SK-N-SH (cell line): ENCODE results near the gene NOX3. TPM values are rescaled to one million over a fixed set of nuclear protein-coding genes. Genes with fewer than 3 reads are reported as not detected.

Experiments
- CTCF ChIA-PET: fragments of 300-600, 350-600 bp; formaldehyde crosslinking; extraction: SDS; loops from one replicate; lab custom pipeline; 2021; lab: Yijun Ruan, JAX
- POLR2A ChIA-PET: fragments of 350-600 bp; sonication (Branson Sonifier 250); formaldehyde crosslinking; extraction: SDS; loops from one replicate; lab custom pipeline; 2020; ENCODE audit warnings: antibody characterized with exemption, inconsistent platforms; lab: Yijun Ruan, JAX
- DNase-seq: peaks from one replicate; pipeline ENCODE4 v3.0.0; 2012
- H2AFZ ChIP-seq: fragments of 200-600 bp; sonication (generic); 2 replicates; pipeline ENCODE4 v1.8.1; 2016; ENCODE audit warnings: antibody characterized with exemption, mild to moderate bottlenecking, low read depth
- H3F3A ChIP-seq: fragments of 200-600 bp; sonication (generic); replicated peaks from 2 replicates; pipeline ENCODE3; 2016; ENCODE audit warnings: antibody characterized with exemption, mild to moderate bottlenecking; ENCODE audit not compliant: insufficient read depth
- H3K27ac ChIP-seq, 2 experiments: fragments of 200-500 bp in 1 of 2; fragments of 200-600 bp in 1 of 2; sonication (Bioruptor generic) in 1 of 2; sonication (generic), shearing (Covaris generic) in 1 of 2; 2 replicates each; pipeline versions ENCODE4 v1.5.1 to v1.6.1; 2014 to 2016; ENCODE audit warnings: low read depth in 2 of 2, inconsistent platforms in 1 of 2, low read length in 1 of 2, mild to moderate bottlenecking in 1 of 2, mixed read lengths in 1 of 2
- H3K27me3 ChIP-seq: fragments of 200-600 bp; sonication (generic), shearing (Covaris generic); 2 replicates; pipeline ENCODE4 v1.6.1; 2016; ENCODE audit warnings: mixed run types; ENCODE audit not compliant: insufficient read depth
- H3K36me3 ChIP-seq, 2 experiments: fragments of 200-500 bp in 1 of 2; fragments of 200-600 bp in 1 of 2; sonication (Bioruptor generic) in 1 of 2; sonication (generic) in 1 of 2; replicated peaks in 1 of 2; 2 replicates each; pipeline versions ENCODE3 to v1.5.1; 2014 to 2016; ENCODE audit warnings: low read length in 1 of 2, mild to moderate bottlenecking in 1 of 2; ENCODE audit not compliant: insufficient read depth in 2 of 2, control insufficient read depth in 1 of 2
- H3K4me1 ChIP-seq, 2 experiments: fragments of 200-500 bp in 1 of 2; fragments of 200-600 bp in 1 of 2; sonication (Bioruptor generic) in 1 of 2; sonication (generic), shearing (Covaris generic) in 1 of 2; 2 replicates each; pipeline versions ENCODE4 v1.5.1 to v1.6.1; 2014 to 2016; ENCODE audit warnings: low read depth in 1 of 2, low read length in 1 of 2, mixed run types in 1 of 2; ENCODE audit not compliant: insufficient read depth in 2 of 2, control insufficient read depth in 1 of 2
- H3K4me2 ChIP-seq: fragments of 200-600 bp; sonication (generic), shearing (Covaris generic); 2 replicates; pipeline ENCODE4 v1.6.1; 2017; ENCODE audit warnings: mixed run types
- H3K4me3 ChIP-seq, 2 experiments: fragments of 200-500 bp in 1 of 2; fragments of 200-600 bp in 1 of 2; sonication (Bioruptor generic) in 1 of 2; sonication (generic), shearing (Covaris generic) in 1 of 2; 2 replicates each; pipeline versions ENCODE4 v1.5.1 to v1.8.1; 2014 to 2016; ENCODE audit warnings: low read depth in 2 of 2, inconsistent platforms in 1 of 2, low read length in 1 of 2, mild to moderate bottlenecking in 1 of 2, mixed read lengths in 1 of 2, moderate library complexity in 1 of 2
- H3K79me2 ChIP-seq: fragments of 200-600 bp; sonication (generic); 2 replicates; pipeline ENCODE4 v1.8.1; 2017; ENCODE audit warnings: mild to moderate bottlenecking; ENCODE audit not compliant: insufficient read depth
- H3K9ac ChIP-seq: fragments of 200-600 bp; sonication (generic); 2 replicates; pipeline ENCODE4 v1.6.1; 2017; ENCODE audit warnings: mixed run types
- H3K9me2 ChIP-seq: fragments of 200-600 bp; sonication (generic); 2 replicates; pipeline ENCODE4 v1.6.1; 2017; ENCODE audit warnings: mixed run types
- H3K9me3 ChIP-seq: fragments of 200-600 bp; sonication (generic); 2 replicates; pipeline ENCODE4 v1.6.1; 2017; ENCODE audit warnings: mixed run types, mild to moderate bottlenecking, moderate library complexity
- H4K20me1 ChIP-seq: fragments of 200-600 bp; sonication (generic); 2 replicates; pipeline ENCODE4 v1.6.1; 2017; ENCODE audit warnings: mild to moderate bottlenecking, mixed run types; ENCODE audit not compliant: insufficient read depth
- CHD2 ChIP-seq: fragments of 150-350 bp; IDR thresholded peaks from 2 replicates; pipeline ENCODE4 v1.6.1; 2018; ENCODE audit warnings: low read length; ENCODE audit not compliant: partially characterized antibody
- CTCF ChIP-seq: fragments of 200-600 bp; sonication (generic); IDR thresholded peaks from 2 replicates; pipeline ENCODE4 v1.6.1; 2017; ENCODE audit warnings: antibody characterized with exemption, mild to moderate bottlenecking, moderate library complexity
- ELF1 ChIP-seq: IDR thresholded peaks from 2 replicates; pipeline ENCODE4 v1.4.0; 2012
- EZH2phosphoT487 ChIP-seq: fragments of 200-600 bp; sonication (generic); IDR thresholded peaks from 2 replicates; pipeline ENCODE4 v1.6.1; 2017; ENCODE audit warnings: low read depth, mixed run types, mild to moderate bottlenecking, antibody characterized with exemption, moderate library complexity, borderline replicate concordance
- FOXM1 ChIP-seq: IDR thresholded peaks from 2 replicates; pipeline ENCODE4 v1.4.0; 2012; ENCODE audit warnings: low read depth, mild to moderate bottlenecking
- GATA2 ChIP-seq: sonication (generic); formaldehyde crosslinking; IDR thresholded peaks from 2 replicates; pipeline ENCODE4 v1.5.0; 2020; ENCODE audit warnings: mild to moderate bottlenecking, missing genetic modification reagents
- JUND ChIP-seq: IDR thresholded peaks from 2 replicates; pipeline ENCODE4 v1.4.0; 2012
- MEF2A ChIP-seq: IDR thresholded peaks from 2 replicates; pipeline ENCODE4 v1.4.0; 2012; ENCODE audit warnings: low read depth, borderline replicate concordance
- NFIC ChIP-seq: IDR thresholded peaks from 2 replicates; pipeline ENCODE4 v1.4.0; 2012; ENCODE audit warnings: borderline replicate concordance
- POLR2AphosphoS5 ChIP-seq: IDR thresholded peaks from 2 replicates; pipeline ENCODE4 v1.6.1; 2012; ENCODE audit warnings: low read depth, low read length
- RAD21 ChIP-seq: IDR thresholded peaks from 2 replicates; pipeline ENCODE4 v1.6.1; 2012; ENCODE audit warnings: mild to moderate bottlenecking, low read length
- RCOR1 ChIP-seq: fragments of 150-350 bp; IDR thresholded peaks from 2 replicates; pipeline ENCODE4 v1.6.1; 2017; ENCODE audit warnings: antibody characterized with exemption, low read length
- RFX5 ChIP-seq: IDR thresholded peaks from 2 replicates; pipeline ENCODE4 v1.6.1; 2012; ENCODE audit warnings: mild to moderate bottlenecking, improper control_type of control experiment, low read length
- RXRA ChIP-seq: IDR thresholded peaks from 2 replicates; pipeline ENCODE4 v1.4.0; 2012; ENCODE audit warnings: low read depth, mild to moderate bottlenecking, borderline replicate concordance
- TCF12 ChIP-seq: IDR thresholded peaks from 2 replicates; pipeline ENCODE4 v1.4.0; 2012
- WGBS: methylation state at CpG from one replicate; pipeline ENCODE4 v1.1.6; 2017; ENCODE audit warnings: low lambda C conversion rate; 5-methylcytosine and 5-hydroxymethylcytosine counted together
- polyA plus RNA-seq, 3 experiments: library from polyadenylated mRNA; depleted of rRNA; stranded (reverse); fragments of >200 nt; gene quantifications; 2 replicates each; pipeline ENCODE4 v1.2.3, GENCODE V29; 2012
- TF ChIP-seq, protein P1 (sequence below): fragments of 150-350 bp; IDR thresholded peaks from 2 replicates; pipeline ENCODE4 v1.6.1; 2017; ENCODE audit warnings: antibody characterized with exemption, low read length, low read depth, borderline replicate concordance
- TF ChIP-seq, protein P2 (sequence below): fragments of 150-350 bp; IDR thresholded peaks from 2 replicates; pipeline ENCODE4 v1.6.1; 2016; ENCODE audit warnings: mild to moderate bottlenecking, low read depth, low read length

NOX3 gene
- polyA plus RNA-seq, 1 of the 3 experiments (the other 2 are of a cell fraction) = 0.02 TPM

DNA sequence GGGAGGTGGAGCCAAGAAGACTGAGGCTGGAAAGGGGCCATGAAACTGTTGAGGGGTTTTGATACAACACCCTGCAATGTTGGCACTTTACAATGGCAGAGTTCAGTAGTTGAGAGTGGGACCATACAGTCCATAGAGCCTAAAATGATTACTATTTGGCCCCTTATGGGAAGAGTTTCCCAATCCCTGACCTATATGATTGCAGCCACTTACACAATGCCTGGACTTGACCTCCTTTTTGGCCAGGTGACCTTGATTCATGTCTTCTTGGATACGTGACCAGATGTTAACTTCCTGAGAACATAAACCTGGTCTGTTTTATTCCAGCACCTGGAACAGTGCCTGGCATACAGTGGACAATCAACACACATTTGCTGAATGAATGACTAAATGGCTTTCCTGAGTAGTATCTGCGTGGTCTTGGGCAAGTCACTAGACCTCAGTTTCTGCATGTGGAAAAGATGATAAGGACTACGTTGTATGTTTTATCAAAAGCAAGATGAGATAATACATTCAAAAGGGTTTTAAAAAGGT is 58.4 kb downstream of the NOX3 start:
- Histone ChIP-seq H3K9me3 (no peaks in the 10 kb centered on the region), H3K4me1 (peaks cover 0 to 19% of the 10 kb centered on the region in 2 experiments; a peak in 2 of 4 replicates), H3K4me2 (no peak overlapping the region), H3K36me3 (no peaks in the 10 kb centered on the region), H2AFZ (no peak overlapping the region), H3K9me2 (no peaks in the 10 kb centered on the region), H4K20me1 (no peaks in the 10 kb centered on the region), H3K27me3 (no peaks in the 10 kb centered on the region), H3K79me2 (no peaks in the 10 kb centered on the region), H3K9ac (no peak overlapping the region), H3K27ac (no peak overlapping the region), H3K4me3 (no peak overlapping the region), H3F3A (no peaks in the 10 kb centered on the region)
- ChIA-PET CTCF (interaction anchor here (1.0 to 2.4 kb wide), 2 partner anchors 9 to 14 kb away, joined by 5 to 8 read pairs; no protein-coding TSS in a partner anchor), POLR2A (no interaction called here)
- 63% methylated on average over 3 of the region's 3 CpGs for WGBS
- TF ChIP-seq TCF12 (no peak), RFX5 (no peak), RAD21 (no peak), GATA2 (CRISPR knock-in tag) (no peak), CTCF (no peak), RCOR1 (no peak), MEF2A (no peak), JUND (no peak), NFIC (no peak), CHD2 (no peak), RXRA (no peak), FOXM1 (no peak), EZH2phosphoT487 (no peak), POLR2AphosphoS5 (no peak), ELF1 (no peak)
- TF ChIP-seq, protein P1, sequence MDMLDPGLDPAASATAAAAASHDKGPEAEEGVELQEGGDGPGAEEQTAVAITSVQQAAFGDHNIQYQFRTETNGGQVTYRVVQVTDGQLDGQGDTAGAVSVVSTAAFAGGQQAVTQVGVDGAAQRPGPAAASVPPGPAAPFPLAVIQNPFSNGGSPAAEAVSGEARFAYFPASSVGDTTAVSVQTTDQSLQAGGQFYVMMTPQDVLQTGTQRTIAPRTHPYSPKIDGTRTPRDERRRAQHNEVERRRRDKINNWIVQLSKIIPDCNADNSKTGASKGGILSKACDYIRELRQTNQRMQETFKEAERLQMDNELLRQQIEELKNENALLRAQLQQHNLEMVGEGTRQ = no peak
- TF ChIP-seq, protein P2, sequence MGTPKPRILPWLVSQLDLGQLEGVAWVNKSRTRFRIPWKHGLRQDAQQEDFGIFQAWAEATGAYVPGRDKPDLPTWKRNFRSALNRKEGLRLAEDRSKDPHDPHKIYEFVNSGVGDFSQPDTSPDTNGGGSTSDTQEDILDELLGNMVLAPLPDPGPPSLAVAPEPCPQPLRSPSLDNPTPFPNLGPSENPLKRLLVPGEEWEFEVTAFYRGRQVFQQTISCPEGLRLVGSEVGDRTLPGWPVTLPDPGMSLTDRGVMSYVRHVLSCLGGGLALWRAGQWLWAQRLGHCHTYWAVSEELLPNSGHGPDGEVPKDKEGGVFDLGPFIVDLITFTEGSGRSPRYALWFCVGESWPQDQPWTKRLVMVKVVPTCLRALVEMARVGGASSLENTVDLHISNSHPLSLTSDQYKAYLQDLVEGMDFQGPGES = no peak
- no peak for DNase-seq
